Hepatocyte (in vitro differentiated cells): ENCODE results near the gene NTRK1. TPM values are rescaled to one million over a fixed set of nuclear protein-coding genes. Genes with fewer than 3 reads are reported as not detected.
A peak's percentile ranks its signal among the peaks of the same experiment; 100 is the strongest.

Experiments used
- DNase-seq: peaks from one replicate; pipeline ENCODE4 v3.0.0-alpha.2; 2016; ENCODE audit warnings: low spot score
- H2AFZ ChIP-seq: fragments of 200-600 bp; sonication (generic); 2 replicates; pipeline ENCODE4 v1.6.0; 2016; ENCODE audit warnings: antibody characterized with exemption, mild to moderate bottlenecking
- H3K27ac ChIP-seq: fragments of 200-600 bp; sonication (generic); 2 replicates; pipeline ENCODE4 v1.5.1; 2016; ENCODE audit warnings: mild to moderate bottlenecking
- H3K27me3 ChIP-seq: fragments of 200-600 bp; sonication (generic); 2 replicates; pipeline ENCODE4 v1.6.1; 2016
- H3K36me3 ChIP-seq: fragments of 200-600 bp; sonication (generic); replicated peaks from 2 replicates; pipeline ENCODE4 v1.5.1; 2016; ENCODE audit warnings: low read depth; ENCODE audit not compliant: insufficient read depth
- H3K4me1 ChIP-seq: fragments of 200-600 bp; sonication (generic); 2 replicates; pipeline ENCODE4 v1.5.1; 2016; ENCODE audit warnings: mild to moderate bottlenecking, moderate library complexity; ENCODE audit not compliant: insufficient read depth
- H3K4me2 ChIP-seq: fragments of 200-600 bp; sonication (generic); 2 replicates; pipeline ENCODE4 v1.6.0; 2016
- H3K4me3 ChIP-seq: fragments of 200-600 bp; sonication (generic); 2 replicates; pipeline ENCODE4 v1.5.1; 2016; ENCODE audit warnings: mild to moderate bottlenecking
- H3K79me2 ChIP-seq: fragments of 200-600 bp; sonication (generic); 2 replicates; pipeline ENCODE4 v1.6.0; 2017; ENCODE audit warnings: mild to moderate bottlenecking
- H3K9me2 ChIP-seq: fragments of 200-600 bp; sonication (generic); replicated peaks from 2 replicates; pipeline ENCODE4 v1.6.0; 2017; ENCODE audit warnings: mild to moderate bottlenecking; ENCODE audit not compliant: insufficient read depth
- H3K9me3 ChIP-seq: fragments of 200-600 bp; sonication (generic); 2 replicates; pipeline ENCODE4 v1.5.1; 2016; ENCODE audit warnings: low read depth, mild to moderate bottlenecking
- H4K20me1 ChIP-seq: fragments of 200-600 bp; sonication (generic); 2 replicates; pipeline ENCODE4 v1.6.0; 2016; ENCODE audit warnings: mild to moderate bottlenecking; ENCODE audit not compliant: insufficient read depth, poor library complexity, severe bottlenecking
- EZH2 ChIP-seq: fragments of 200-600 bp; sonication (generic); IDR thresholded peaks from 2 replicates; pipeline ENCODE4 v1.6.1; 2016; ENCODE audit warnings: antibody characterized with exemption, mild to moderate bottlenecking, borderline replicate concordance
- EZH2phosphoT487 ChIP-seq: fragments of 200-600 bp; sonication (generic); IDR thresholded peaks from one replicate; pipeline ENCODE4 v1.6.1; 2018; ENCODE audit warnings: antibody characterized with exemption, mild to moderate bottlenecking, low read depth, moderate library complexity; ENCODE audit not compliant: unreplicated experiment, severe bottlenecking
- WGBS: methylation state at CpG from one replicate; pipeline ENCODE4 v1.1.6; 2016; ENCODE audit warnings: low lambda C conversion rate; ENCODE audit errors: missing lambda C conversion rate; 5-methylcytosine and 5-hydroxymethylcytosine counted together
- polyA plus RNA-seq: library from polyadenylated mRNA; unstranded; fragments of >200 nt; fragmentation: Nextera tagmentation; extraction: Ambion mirVana; gene quantifications from 2 replicates; pipeline ENCODE4 v1.2.1, GENCODE V29; 2016
- total RNA-seq: library from RNA; depleted of rRNA; stranded (reverse); fragments of >200 nt; gene quantifications from 2 replicates; pipeline ENCODE4 v1.2.3, GENCODE V29; 2014
- TF ChIP-seq, protein P1 (sequence below): fragments of 200-600 bp; sonication (generic); IDR thresholded peaks from 2 replicates; pipeline ENCODE4 v1.5.1; 2016; ENCODE audit warnings: antibody characterized with exemption, mild to moderate bottlenecking; ENCODE audit not compliant: poor library complexity

NTRK1 gene
- total and polyA plus RNA-seq, 2 experiments from 2014 or later = 0.13 TPM; not detected in 1

DNA sequence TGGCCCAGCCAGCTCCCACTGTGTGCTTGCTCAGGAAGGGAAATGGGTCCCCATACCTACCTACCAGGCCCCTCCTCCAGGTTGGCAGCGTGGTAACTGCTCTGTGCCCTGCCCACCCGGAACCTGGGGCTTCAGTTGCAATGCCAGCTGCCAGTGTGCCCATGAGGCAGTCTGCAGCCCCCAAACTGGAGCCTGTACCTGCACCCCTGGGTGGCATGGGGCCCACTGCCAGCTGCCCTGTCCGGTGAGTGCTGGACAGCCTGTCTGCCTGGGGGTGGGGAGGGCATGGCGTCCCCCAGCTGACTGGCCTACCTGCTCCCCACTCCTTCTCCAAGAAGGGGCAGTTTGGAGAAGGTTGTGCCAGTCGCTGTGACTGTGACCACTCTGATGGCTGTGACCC lies 49.0 kb downstream of the NTRK1 start:
- WGBS = 87% methylated on average over 5 of the region's 5 CpGs
- no peak for DNase-seq
- Histone ChIP-seq H3K27me3 (no peaks in the 10 kb centered on the region), H3K4me2 (no peak overlapping the region), H3K9me3 (no peaks in the 10 kb centered on the region), H3K9me2 (no peaks in the 10 kb centered on the region), H2AFZ (no peak overlapping the region), H3K4me1 (peaks cover 19% of the 10 kb centered on the region), H3K27ac (no peak overlapping the region), H3K36me3 (no peaks in the 10 kb centered on the region), H3K79me2 (no peaks in the 10 kb centered on the region), H3K4me3 (no peak overlapping the region), H4K20me1 (no peaks in the 10 kb centered on the region)
- TF ChIP-seq EZH2phosphoT487 = no peak
- TF ChIP-seq, protein P1, sequence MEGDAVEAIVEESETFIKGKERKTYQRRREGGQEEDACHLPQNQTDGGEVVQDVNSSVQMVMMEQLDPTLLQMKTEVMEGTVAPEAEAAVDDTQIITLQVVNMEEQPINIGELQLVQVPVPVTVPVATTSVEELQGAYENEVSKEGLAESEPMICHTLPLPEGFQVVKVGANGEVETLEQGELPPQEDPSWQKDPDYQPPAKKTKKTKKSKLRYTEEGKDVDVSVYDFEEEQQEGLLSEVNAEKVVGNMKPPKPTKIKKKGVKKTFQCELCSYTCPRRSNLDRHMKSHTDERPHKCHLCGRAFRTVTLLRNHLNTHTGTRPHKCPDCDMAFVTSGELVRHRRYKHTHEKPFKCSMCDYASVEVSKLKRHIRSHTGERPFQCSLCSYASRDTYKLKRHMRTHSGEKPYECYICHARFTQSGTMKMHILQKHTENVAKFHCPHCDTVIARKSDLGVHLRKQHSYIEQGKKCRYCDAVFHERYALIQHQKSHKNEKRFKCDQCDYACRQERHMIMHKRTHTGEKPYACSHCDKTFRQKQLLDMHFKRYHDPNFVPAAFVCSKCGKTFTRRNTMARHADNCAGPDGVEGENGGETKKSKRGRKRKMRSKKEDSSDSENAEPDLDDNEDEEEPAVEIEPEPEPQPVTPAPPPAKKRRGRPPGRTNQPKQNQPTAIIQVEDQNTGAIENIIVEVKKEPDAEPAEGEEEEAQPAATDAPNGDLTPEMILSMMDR = no peak
- no peak for TF ChIP-seq EZH2

DNA sequence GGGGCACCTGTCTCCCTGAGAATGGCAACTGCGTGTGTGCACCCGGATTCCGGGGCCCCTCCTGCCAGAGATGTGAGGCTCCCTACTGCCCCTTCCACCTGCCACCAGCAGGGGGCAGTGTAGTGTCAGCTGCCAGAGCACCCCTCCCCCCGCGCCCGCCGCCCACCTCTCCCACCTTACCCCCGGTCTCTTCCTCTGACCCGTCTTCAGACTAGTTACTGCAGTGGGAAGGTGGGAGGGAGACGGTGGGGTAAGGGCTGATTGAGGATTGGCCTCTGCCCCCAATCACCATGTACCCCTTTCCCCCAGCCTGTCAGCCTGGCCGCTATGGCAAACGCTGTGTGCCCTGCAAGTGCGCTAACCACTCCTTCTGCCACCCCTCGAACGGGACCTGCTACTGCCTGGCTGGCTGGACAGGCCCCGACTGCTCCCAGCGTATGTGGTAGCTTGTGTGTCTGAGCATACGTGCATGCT lies 49.7 kb downstream of the NTRK1 start:
- peak overlapping the region; percentile 62 for H3K4me2 ChIP-seq
- H3K27ac ChIP-seq = no peak overlapping the region
- WGBS = 26% methylated on average over 14 of the region's 18 CpGs
- no peaks in the 10 kb centered on the region for H3K9me3 ChIP-seq
- no peak overlapping the region for H3K4me3 ChIP-seq
- H3K9me2 ChIP-seq = no peaks in the 10 kb centered on the region
- DNase-seq = peak; percentile 62
- no peaks in the 10 kb centered on the region for H4K20me1 ChIP-seq
- no peaks in the 10 kb centered on the region for H3K79me2 ChIP-seq
- peaks cover 19% of the 10 kb centered on the region for H3K4me1 ChIP-seq
- H3K36me3 ChIP-seq = no peaks in the 10 kb centered on the region
- no peaks in the 10 kb centered on the region for H3K27me3 ChIP-seq
- no peak overlapping the region for H2AFZ ChIP-seq
- TF ChIP-seq EZH2 = no peak
- TF ChIP-seq, protein P1 = peak; percentile 66

DNA sequence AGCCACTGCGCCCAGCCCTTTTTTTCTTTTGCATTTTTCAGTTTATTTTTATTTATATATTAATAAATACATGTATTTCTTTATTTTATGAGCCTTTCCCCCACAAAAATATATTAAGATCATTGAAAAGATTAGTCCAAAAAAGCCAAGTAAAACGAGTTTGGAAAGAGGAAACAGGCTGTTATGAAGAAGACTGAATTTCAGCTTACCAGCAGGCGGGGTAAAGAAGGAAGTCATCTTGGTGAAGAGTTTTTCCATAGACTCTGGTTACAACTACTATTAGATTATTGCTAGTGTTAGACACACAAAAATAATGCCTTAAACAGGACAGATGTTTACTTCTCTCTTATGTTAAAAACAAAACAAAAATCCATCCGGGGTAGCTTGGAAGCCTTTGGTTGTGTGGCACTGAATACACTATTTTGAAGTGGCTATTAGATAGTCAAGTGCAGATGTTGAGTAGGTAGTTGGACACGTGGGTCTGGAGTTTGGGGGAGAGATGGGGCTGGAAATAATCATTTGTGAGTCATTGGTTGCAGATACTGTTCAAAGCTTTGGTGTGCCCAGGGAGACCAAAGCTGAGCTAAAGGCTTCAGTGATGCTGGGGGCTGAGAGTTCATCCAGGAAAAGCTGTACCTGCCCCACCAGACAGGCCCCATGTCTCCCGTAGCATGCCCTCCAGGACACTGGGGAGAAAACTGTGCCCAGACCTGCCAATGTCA lies 51.1 kb downstream of the NTRK1 start:
- TF ChIP-seq EZH2 (no peak), EZH2phosphoT487 (no peak)
- TF ChIP-seq, protein P1 = no peak
- Histone ChIP-seq H3K9me3 (no peaks in the 10 kb centered on the region), H3K36me3 (no peaks in the 10 kb centered on the region), H3K4me2 (no peak overlapping the region), H4K20me1 (no peaks in the 10 kb centered on the region), H3K79me2 (no peaks in the 10 kb centered on the region), H3K4me1 (peaks cover 19% of the 10 kb centered on the region), H2AFZ (no peak overlapping the region), H3K27me3 (no peaks in the 10 kb centered on the region), H3K9me2 (no peaks in the 10 kb centered on the region), H3K4me3 (no peak overlapping the region), H3K27ac (no peak overlapping the region)
- WGBS = 71% methylated on average over 6 of the region's 6 CpGs
- no peak for DNase-seq
